Lower leg skin (tissue), 3 donors: Measurements from ENCODE around the gene AGBL1.

Experiments used
- CTCF ChIP-seq, 3 donors: fragments of 450-650 bp; IDR thresholded peaks; one replicate each; pipeline ENCODE4 v1.5.1; 2016; ENCODE audit warnings: antibody characterized with exemption in 3 of 3, mild to moderate bottlenecking in 3 of 3, moderate library complexity in 2 of 3
- POLR2A ChIP-seq, 2 donors: fragments of 450-650 bp; IDR thresholded peaks; one replicate each; pipeline ENCODE4 v1.6.1; 2016 to 2017; ENCODE audit warnings: antibody characterized with exemption in 2 of 2, mild to moderate bottlenecking in 1 of 2, moderate library complexity in 1 of 2

- TF ChIP-seq POLR2A (IDR thresholded peaks at IDR 0.05) (no peak), CTCF (IDR thresholded peaks at IDR 0.05) (no peak)
Observed at GRCh38 chr15:86073281-86073680, 6.4 kb upstream of the AGBL1 start.
